ENCODE measurements around the gene AKT3.

Gene AKT3

GRCh38 chr1:243733670-243734307 is 116.3 kb downstream of the AKT3 start:
- Histone ChIP-seq H3K79me2 (ENCODE audit: control insufficient read depth, insufficient read depth, low read length, poor library complexity) (no peaks in the 10 kb centered on the region), H3K4me3 (ENCODE audit: low read depth, low read length) (no peak overlapping the region), H3K23ac (ENCODE audit: low read length) (no peak overlapping the region), H3K9ac (ENCODE audit: low read length) (no peak overlapping the region), H3K18ac (ENCODE audit: low read length) (no peak overlapping the region), H3K4me2 (ENCODE audit: low read length) (no peak overlapping the region), H2BK12ac (ENCODE audit: low read length) (no peak overlapping the region), H2BK120ac (ENCODE audit: insufficient read depth, low read length, poor library complexity) (no peak overlapping the region), H3K14ac (ENCODE audit: low read length) (no peak overlapping the region), H4K8ac (ENCODE audit: low read depth, low read length) (no peak overlapping the region), H3K9me3 (ENCODE audit: insufficient read depth, low read depth, low read length) (no peaks in the 10 kb centered on the region), H4K12ac (ENCODE audit: low read depth, low read length) (no peak overlapping the region), H3K27me3 (ENCODE audit: insufficient read depth, low read length) (no peaks in the 10 kb centered on the region), H3K79me1 (ENCODE audit: low read length) (no peaks in the 10 kb centered on the region), H2AFZ (ENCODE audit: insufficient read depth, low read length, poor library complexity) (no peak overlapping the region), H3K4me1 (ENCODE audit: control insufficient read depth in 1 of 2, insufficient read depth in 2 of 2, low read length in 2 of 2) (no peaks in the 10 kb centered on the region), H2BK5ac (ENCODE audit: low read depth, low read length, poor library complexity) (no peak overlapping the region), H4K91ac (ENCODE audit: low read depth, low read length) (no peak overlapping the region), H2AK5ac (ENCODE audit: low read length) (no peak overlapping the region), H3K36me3 (ENCODE audit: control insufficient read depth in 1 of 2, insufficient read depth in 2 of 2, low read length in 2 of 2) (peaks cover 0 to 4% of the 10 kb centered on the region in 2 experiments), H3K27ac (ENCODE audit: low read depth, low read length) (no peak overlapping the region), H3K4ac (ENCODE audit: low read depth, low read length) (no peak overlapping the region)
- no peak for DNase-seq
- WGBS (ENCODE audit: extremely low coverage, insufficient coverage, insufficient read length): no CpG with 5 or more reads among the region's 1 CpG

DNA sequence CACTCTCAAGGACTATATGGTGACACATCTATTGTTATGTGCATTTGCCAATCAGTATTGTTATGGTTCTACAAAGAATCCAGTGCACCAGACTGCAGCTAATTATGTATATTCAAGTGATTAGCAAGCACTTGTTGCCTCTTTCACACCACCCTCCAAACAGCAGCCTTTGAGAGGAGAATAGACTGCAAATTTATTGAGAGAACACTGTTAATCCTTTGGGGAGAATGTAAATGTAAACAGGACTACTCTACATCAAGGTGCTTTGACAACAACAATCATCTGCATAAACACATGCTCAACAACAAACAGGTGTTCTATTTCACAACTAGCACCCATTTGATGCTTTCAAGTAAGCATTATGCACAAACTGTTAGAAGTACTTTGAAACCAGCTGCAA is 117.4 kb downstream of the AKT3 start:
- Histone ChIP-seq H2AFZ (ENCODE audit: insufficient read depth, low read length, poor library complexity) (no peak overlapping the region), H3K27ac (ENCODE audit: low read depth, low read length) (no peak overlapping the region), H2BK5ac (ENCODE audit: low read depth, low read length, poor library complexity) (no peak overlapping the region), H3K14ac (ENCODE audit: low read length) (no peak overlapping the region), H3K18ac (ENCODE audit: low read length) (no peak overlapping the region), H3K36me3 (ENCODE audit: control insufficient read depth in 1 of 2, insufficient read depth in 2 of 2, low read length in 2 of 2) (peaks cover 0 to 4% of the 10 kb centered on the region in 2 experiments), H2AK5ac (ENCODE audit: low read length) (no peak overlapping the region), H3K4ac (ENCODE audit: low read depth, low read length) (no peak overlapping the region), H3K9ac (ENCODE audit: low read length) (no peak overlapping the region), H4K8ac (ENCODE audit: low read depth, low read length) (no peak overlapping the region), H3K4me2 (ENCODE audit: low read length) (no peak overlapping the region), H4K91ac (ENCODE audit: low read depth, low read length) (no peak overlapping the region), H2BK12ac (ENCODE audit: low read length) (no peak overlapping the region), H3K9me3 (ENCODE audit: insufficient read depth, low read depth, low read length) (no peaks in the 10 kb centered on the region), H3K27me3 (ENCODE audit: insufficient read depth, low read length) (no peaks in the 10 kb centered on the region), H3K4me1 (ENCODE audit: control insufficient read depth in 1 of 2, insufficient read depth in 2 of 2, low read length in 2 of 2) (no peaks in the 10 kb centered on the region), H2BK120ac (ENCODE audit: insufficient read depth, low read length, poor library complexity) (no peak overlapping the region), H3K79me2 (ENCODE audit: control insufficient read depth, insufficient read depth, low read length, poor library complexity) (no peaks in the 10 kb centered on the region), H3K23ac (ENCODE audit: low read length) (no peak overlapping the region), H3K4me3 (ENCODE audit: low read depth, low read length) (no peak overlapping the region), H3K79me1 (ENCODE audit: low read length) (no peaks in the 10 kb centered on the region), H4K12ac (ENCODE audit: low read depth, low read length) (no peak overlapping the region)
- no peak for DNase-seq

DNA sequence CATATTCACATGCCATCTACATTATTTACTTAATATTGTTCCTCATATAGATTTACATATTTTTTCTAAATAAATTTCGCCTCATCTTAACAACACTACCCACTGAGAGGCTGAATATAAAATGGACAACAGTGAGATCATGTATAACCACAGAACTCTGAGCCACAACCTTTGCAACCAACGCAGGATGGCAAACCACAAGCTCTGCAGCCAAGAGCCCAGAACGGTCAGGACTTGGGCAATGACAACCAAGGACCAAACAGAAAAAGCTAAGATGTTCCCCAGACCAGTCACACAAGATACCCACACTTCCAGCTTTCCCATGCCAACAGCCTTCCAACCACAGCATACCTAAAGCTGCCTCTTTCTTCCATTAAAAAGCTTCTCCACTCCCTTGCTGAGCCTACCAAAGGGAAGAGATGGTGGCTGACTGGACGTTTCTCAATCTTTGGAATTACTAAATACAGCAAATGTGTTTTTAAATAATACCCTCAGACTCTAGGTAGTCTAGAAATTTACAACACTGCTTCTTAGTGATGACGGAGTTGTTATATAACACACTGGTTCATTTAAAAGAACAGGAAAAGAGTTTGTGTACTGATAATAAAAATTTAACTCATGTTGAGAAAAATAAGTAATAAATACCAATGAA is 117.9 kb downstream of the AKT3 start:
- H3K4me1 ChIP-seq (ENCODE audit: control insufficient read depth in 1 of 2, insufficient read depth in 2 of 2, low read length in 2 of 2): no peaks in the 10 kb centered on the region
- H3K4ac ChIP-seq (ENCODE audit: low read depth, low read length): no peak overlapping the region
- no peak overlapping the region for H3K4me3 ChIP-seq (ENCODE audit: low read depth, low read length)
- H4K12ac ChIP-seq (ENCODE audit: low read depth, low read length): no peak overlapping the region
- no peaks in the 10 kb centered on the region for H3K79me2 ChIP-seq (ENCODE audit: control insufficient read depth, insufficient read depth, low read length, poor library complexity)
- 100% methylated on average over 1 of the region's 5 CpGs for WGBS (ENCODE audit: extremely low coverage, insufficient coverage, insufficient read length)
- H4K91ac ChIP-seq (ENCODE audit: low read depth, low read length): no peak overlapping the region
- no peak for DNase-seq
- no peak overlapping the region for H3K14ac ChIP-seq (ENCODE audit: low read length)
- H3K18ac ChIP-seq (ENCODE audit: low read length): no peak overlapping the region
- H3K27ac ChIP-seq (ENCODE audit: low read depth, low read length): no peak overlapping the region
- no peak overlapping the region for H3K4me2 ChIP-seq (ENCODE audit: low read length)
- no peaks in the 10 kb centered on the region for H3K27me3 ChIP-seq (ENCODE audit: insufficient read depth, low read length)
- H2AFZ ChIP-seq (ENCODE audit: insufficient read depth, low read length, poor library complexity): no peak overlapping the region
- no peak overlapping the region for H3K23ac ChIP-seq (ENCODE audit: low read length)
- peaks cover 0 to 4% of the 10 kb centered on the region in 2 experiments for H3K36me3 ChIP-seq (ENCODE audit: control insufficient read depth in 1 of 2, insufficient read depth in 2 of 2, low read length in 2 of 2)
- H3K9me3 ChIP-seq (ENCODE audit: insufficient read depth, low read depth, low read length): no peaks in the 10 kb centered on the region
- no peak overlapping the region for H2BK12ac ChIP-seq (ENCODE audit: low read length)
- H2AK5ac ChIP-seq (ENCODE audit: low read length): no peak overlapping the region
- H3K79me1 ChIP-seq (ENCODE audit: low read length): no peaks in the 10 kb centered on the region
- H3K9ac ChIP-seq (ENCODE audit: low read length): no peak overlapping the region
- no peak overlapping the region for H2BK120ac ChIP-seq (ENCODE audit: insufficient read depth, low read length, poor library complexity)
- no peak overlapping the region for H2BK5ac ChIP-seq (ENCODE audit: low read depth, low read length, poor library complexity)
- H4K8ac ChIP-seq (ENCODE audit: low read depth, low read length): no peak overlapping the region

DNA sequence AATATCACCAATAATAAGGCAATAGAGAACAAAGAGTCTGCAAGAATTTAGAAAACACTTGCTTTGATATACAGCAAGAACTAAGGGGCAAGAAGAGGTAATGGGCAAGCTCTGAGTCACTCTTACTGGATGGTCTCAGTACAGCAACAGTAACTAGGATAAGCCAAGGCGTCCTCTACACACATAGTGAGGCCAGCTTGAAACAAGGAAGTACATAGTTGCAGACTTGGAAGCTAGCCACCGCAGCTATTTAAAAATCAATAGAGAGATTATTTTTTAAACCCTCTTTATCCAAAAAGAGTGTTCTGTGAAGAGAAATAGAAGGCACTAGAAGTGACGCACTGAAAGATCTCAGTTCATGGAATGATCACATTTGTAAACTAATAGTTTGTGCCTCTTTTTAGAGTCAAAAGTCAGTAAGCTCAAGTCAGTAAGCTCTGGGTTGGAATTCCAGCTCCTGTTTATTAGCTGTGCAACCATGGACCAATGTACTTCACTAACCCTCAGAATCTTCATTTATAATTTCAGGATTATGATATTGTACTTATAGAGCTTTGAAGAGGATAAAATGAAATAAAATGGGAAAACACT is 118.6 kb downstream of the AKT3 start:
- H3K27ac ChIP-seq (ENCODE audit: low read depth, low read length): no peak overlapping the region
- H4K12ac ChIP-seq (ENCODE audit: low read depth, low read length): no peak overlapping the region
- H4K8ac ChIP-seq (ENCODE audit: low read depth, low read length): no peak overlapping the region
- peaks cover 0 to 4% of the 10 kb centered on the region in 2 experiments for H3K36me3 ChIP-seq (ENCODE audit: control insufficient read depth in 1 of 2, insufficient read depth in 2 of 2, low read length in 2 of 2)
- no peaks in the 10 kb centered on the region for H3K4me1 ChIP-seq (ENCODE audit: control insufficient read depth in 1 of 2, insufficient read depth in 2 of 2, low read length in 2 of 2)
- no peak overlapping the region for H3K9ac ChIP-seq (ENCODE audit: low read length)
- H4K91ac ChIP-seq (ENCODE audit: low read depth, low read length): no peak overlapping the region
- no peak overlapping the region for H2AK5ac ChIP-seq (ENCODE audit: low read length)
- no CpG with 5 or more reads among the region's 3 CpGs for WGBS (ENCODE audit: extremely low coverage, insufficient coverage, insufficient read length)
- no peak overlapping the region for H3K23ac ChIP-seq (ENCODE audit: low read length)
- H2AFZ ChIP-seq (ENCODE audit: insufficient read depth, low read length, poor library complexity): no peak overlapping the region
- H3K4me3 ChIP-seq (ENCODE audit: low read depth, low read length): no peak overlapping the region
- H3K14ac ChIP-seq (ENCODE audit: low read length): no peak overlapping the region
- H3K27me3 ChIP-seq (ENCODE audit: insufficient read depth, low read length): no peaks in the 10 kb centered on the region
- no peaks in the 10 kb centered on the region for H3K79me2 ChIP-seq (ENCODE audit: control insufficient read depth, insufficient read depth, low read length, poor library complexity)
- H3K79me1 ChIP-seq (ENCODE audit: low read length): no peaks in the 10 kb centered on the region
- no peak for DNase-seq
- no peak overlapping the region for H3K4ac ChIP-seq (ENCODE audit: low read depth, low read length)
- H3K9me3 ChIP-seq (ENCODE audit: insufficient read depth, low read depth, low read length): no peaks in the 10 kb centered on the region
- no peak overlapping the region for H3K4me2 ChIP-seq (ENCODE audit: low read length)
- H3K18ac ChIP-seq (ENCODE audit: low read length): no peak overlapping the region
- H2BK5ac ChIP-seq (ENCODE audit: low read depth, low read length, poor library complexity): no peak overlapping the region
- no peak overlapping the region for H2BK120ac ChIP-seq (ENCODE audit: insufficient read depth, low read length, poor library complexity)
- H2BK12ac ChIP-seq (ENCODE audit: low read length): no peak overlapping the region
